Loucy (cell line): ENCODE data around the gene GLA.

ENCODE experiments used
- H2AFZ ChIP-seq: fragments of 200-600 bp; sonication (generic); 2 replicates; pipeline ENCODE4 v1.6.0; 2016; ENCODE audit warnings: antibody characterized with exemption, mild to moderate bottlenecking, low read length, moderate library complexity
- H3F3A ChIP-seq: fragments of 200-600 bp; 2 replicates; pipeline ENCODE4 v1.6.0; 2016; ENCODE audit warnings: antibody characterized with exemption, low read depth, mild to moderate bottlenecking
- H3K27me3 ChIP-seq: fragments of 200-600 bp; sonication (generic); 2 replicates; pipeline ENCODE4 v1.6.1; 2014; ENCODE audit warnings: low read length, mild to moderate bottlenecking; ENCODE audit not compliant: insufficient read depth, poor library complexity, severe bottlenecking
- H3K36me3 ChIP-seq: fragments of 200-600 bp; sonication (generic); 2 replicates; pipeline ENCODE4 v1.6.1; 2016; ENCODE audit warnings: low read length; ENCODE audit not compliant: insufficient read depth
- H3K4me1 ChIP-seq: fragments of 200-600 bp; sonication (generic); 2 replicates; pipeline ENCODE4 v1.5.1; 2014; ENCODE audit warnings: low read length, mild to moderate bottlenecking; ENCODE audit not compliant: insufficient read depth, poor library complexity, severe bottlenecking
- H3K4me2 ChIP-seq: fragments of 200-600 bp; sonication (generic); 2 replicates; pipeline ENCODE4 v1.6.0; 2014; ENCODE audit warnings: antibody characterized with exemption, low read length, low read depth, mild to moderate bottlenecking; ENCODE audit not compliant: poor library complexity, severe bottlenecking
- H3K4me3 ChIP-seq: fragments of 200-600 bp; sonication (generic); 2 replicates; pipeline ENCODE4 v1.5.1; 2014; ENCODE audit warnings: low read length, mild to moderate bottlenecking, mixed read lengths; ENCODE audit not compliant: poor library complexity, severe bottlenecking
- H3K79me2 ChIP-seq: fragments of 200-600 bp; sonication (generic); 2 replicates; pipeline ENCODE4 v1.6.1; 2014; ENCODE audit warnings: low read length; ENCODE audit not compliant: insufficient read depth
- H3K9ac ChIP-seq: fragments of 200-600 bp; sonication (generic); 2 replicates; pipeline ENCODE4 v1.6.0; 2014; ENCODE audit warnings: mild to moderate bottlenecking, low read depth, low read length, moderate library complexity; ENCODE audit not compliant: poor library complexity, severe bottlenecking
- H3K9me2 ChIP-seq: fragments of 200-600 bp; sonication (generic); replicated peaks from 2 replicates; pipeline ENCODE4 v1.6.1; 2016; ENCODE audit warnings: low read depth, low read length, mixed read lengths
- H3K9me3 ChIP-seq: fragments of 200-600 bp; sonication (generic); 2 replicates; pipeline ENCODE4 v1.6.1; 2014; ENCODE audit warnings: mild to moderate bottlenecking, antibody characterized with exemption, low read length, low read depth; ENCODE audit not compliant: insufficient read depth
- H4K20me1 ChIP-seq: fragments of 200-600 bp; sonication (generic); 2 replicates; pipeline ENCODE4 v1.6.0; 2014; ENCODE audit warnings: antibody characterized with exemption, low read length, mild to moderate bottlenecking; ENCODE audit not compliant: insufficient read depth, poor library complexity, severe bottlenecking
- EZH2phosphoT487 ChIP-seq: fragments of 200-600 bp; IDR thresholded peaks from 2 replicates; pipeline ENCODE4 v1.6.1; 2018; ENCODE audit warnings: antibody characterized with exemption, mild to moderate bottlenecking, moderate library complexity, borderline replicate concordance
- TF ChIP-seq, protein P1 (sequence below): fragments of 200-600 bp; sonication (generic); conservative IDR thresholded peaks from 2 replicates; pipeline ENCODE4 v1.5.1; 2014; ENCODE audit warnings: mild to moderate bottlenecking, antibody characterized with exemption, low read length

GLA gene

GRCh38 chrX:101450085-101450484 is 42.4 kb upstream of the GLA start:
- no peak for TF ChIP-seq EZH2phosphoT487
- TF ChIP-seq, protein P1, sequence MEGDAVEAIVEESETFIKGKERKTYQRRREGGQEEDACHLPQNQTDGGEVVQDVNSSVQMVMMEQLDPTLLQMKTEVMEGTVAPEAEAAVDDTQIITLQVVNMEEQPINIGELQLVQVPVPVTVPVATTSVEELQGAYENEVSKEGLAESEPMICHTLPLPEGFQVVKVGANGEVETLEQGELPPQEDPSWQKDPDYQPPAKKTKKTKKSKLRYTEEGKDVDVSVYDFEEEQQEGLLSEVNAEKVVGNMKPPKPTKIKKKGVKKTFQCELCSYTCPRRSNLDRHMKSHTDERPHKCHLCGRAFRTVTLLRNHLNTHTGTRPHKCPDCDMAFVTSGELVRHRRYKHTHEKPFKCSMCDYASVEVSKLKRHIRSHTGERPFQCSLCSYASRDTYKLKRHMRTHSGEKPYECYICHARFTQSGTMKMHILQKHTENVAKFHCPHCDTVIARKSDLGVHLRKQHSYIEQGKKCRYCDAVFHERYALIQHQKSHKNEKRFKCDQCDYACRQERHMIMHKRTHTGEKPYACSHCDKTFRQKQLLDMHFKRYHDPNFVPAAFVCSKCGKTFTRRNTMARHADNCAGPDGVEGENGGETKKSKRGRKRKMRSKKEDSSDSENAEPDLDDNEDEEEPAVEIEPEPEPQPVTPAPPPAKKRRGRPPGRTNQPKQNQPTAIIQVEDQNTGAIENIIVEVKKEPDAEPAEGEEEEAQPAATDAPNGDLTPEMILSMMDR = no peak
- H3K4me3 ChIP-seq = no peak overlapping the region
- H3K4me1 ChIP-seq = no peaks in the 10 kb centered on the region
- no peaks in the 10 kb centered on the region for H3K27me3 ChIP-seq
- no peaks in the 10 kb centered on the region for H3F3A ChIP-seq
- H3K79me2 ChIP-seq = no peaks in the 10 kb centered on the region
- H3K9ac ChIP-seq = no peak overlapping the region
- H4K20me1 ChIP-seq = no peaks in the 10 kb centered on the region
- no peaks in the 10 kb centered on the region for H3K9me2 ChIP-seq
- H2AFZ ChIP-seq = no peak overlapping the region
- H3K4me2 ChIP-seq = no peak overlapping the region
- no peaks in the 10 kb centered on the region for H3K9me3 ChIP-seq
- H3K36me3 ChIP-seq = no peaks in the 10 kb centered on the region

GRCh38 chrX:101449279-101449678 is 41.6 kb upstream of the GLA start:
- no peaks in the 10 kb centered on the region for H3K79me2 ChIP-seq
- no peak overlapping the region for H3K9ac ChIP-seq
- no peak overlapping the region for H3K4me3 ChIP-seq
- H3K36me3 ChIP-seq = no peaks in the 10 kb centered on the region
- H3K27me3 ChIP-seq = no peaks in the 10 kb centered on the region
- H3F3A ChIP-seq = no peaks in the 10 kb centered on the region
- H3K4me2 ChIP-seq = no peak overlapping the region
- TF ChIP-seq EZH2phosphoT487 = no peak
- TF ChIP-seq, protein P1 = no peak
- H4K20me1 ChIP-seq = no peaks in the 10 kb centered on the region
- H2AFZ ChIP-seq = no peak overlapping the region
- H3K9me3 ChIP-seq = no peaks in the 10 kb centered on the region
- no peaks in the 10 kb centered on the region for H3K4me1 ChIP-seq
- H3K9me2 ChIP-seq = no peaks in the 10 kb centered on the region

GRCh38 chrX:101442085-101442484 is 34.4 kb upstream of the GLA start:
- H2AFZ ChIP-seq = no peak overlapping the region
- H3K4me1 ChIP-seq = no peaks in the 10 kb centered on the region
- no peaks in the 10 kb centered on the region for H3K27me3 ChIP-seq
- TF ChIP-seq, protein P1 = no peak
- no peak for TF ChIP-seq EZH2phosphoT487
- H3F3A ChIP-seq = no peaks in the 10 kb centered on the region
- H4K20me1 ChIP-seq = no peaks in the 10 kb centered on the region
- H3K79me2 ChIP-seq = no peaks in the 10 kb centered on the region
- H3K9me3 ChIP-seq = no peaks in the 10 kb centered on the region
- no peak overlapping the region for H3K9ac ChIP-seq
- no peaks in the 10 kb centered on the region for H3K9me2 ChIP-seq
- no peaks in the 10 kb centered on the region for H3K36me3 ChIP-seq
- H3K4me2 ChIP-seq = no peak overlapping the region
- H3K4me3 ChIP-seq = no peak overlapping the region
